ENCODE data around the gene SLC7A4.

SLC7A4 gene

GRCh38 chr22:20980938-20981722 is 51.2 kb downstream of the SLC7A4 start:
- Histone ChIP-seq H4K20me1 (ENCODE audit: insufficient read depth, low read length) (no peaks in the 10 kb centered on the region), H3K79me2 (ENCODE audit: low read length) (peaks cover 20% of the 10 kb centered on the region), H3K27me3 (ENCODE audit: low read depth, low read length) (no peaks in the 10 kb centered on the region), H3K36me3 (replicated peaks; ENCODE audit: low read depth, low read length) (peaks cover 15% of the 10 kb centered on the region), H3K4me3 (ENCODE audit: low read length) (peak overlapping the region; percentile 96), H3K4me1 (ENCODE audit: low read length) (peaks cover 16% of the 10 kb centered on the region), H3K27ac (ENCODE audit: low read length) (peak overlapping the region; percentile 62), H2AFZ (ENCODE audit: low read depth, low read length) (peak overlapping the region; percentile 58; the same call in 1 of the 2 replicates), H3K9me3 (ENCODE audit: insufficient read depth, low read length) (no peaks in the 10 kb centered on the region), H3K4me2 (ENCODE audit: low read length) (peak overlapping the region; percentile 97), H3K9ac (ENCODE audit: low read length) (peak overlapping the region; percentile 98)
- TF ChIP-seq EZH2phosphoT487 (IDR thresholded peaks at IDR 0.05; ENCODE audit: low read depth) (no peak), CTCF (IDR thresholded peaks at IDR 0.05; ENCODE audit: low read depth, low read length) (no peak)

GRCh38 chr22:20980523-20980922 is 51.8 kb downstream of the SLC7A4 start:
- Histone ChIP-seq H4K20me1 (ENCODE audit: insufficient read depth, low read length) (no peaks in the 10 kb centered on the region), H3K9me3 (ENCODE audit: insufficient read depth, low read length) (no peaks in the 10 kb centered on the region), H3K4me1 (ENCODE audit: low read length) (peaks cover 16% of the 10 kb centered on the region), H3K79me2 (ENCODE audit: low read length) (peaks cover 20% of the 10 kb centered on the region), H3K9ac (ENCODE audit: low read length) (no peak overlapping the region), H3K27me3 (ENCODE audit: low read depth, low read length) (no peaks in the 10 kb centered on the region), H3K27ac (ENCODE audit: low read length) (no peak overlapping the region), H3K4me2 (ENCODE audit: low read length) (peak overlapping the region; percentile 97), H2AFZ (ENCODE audit: low read depth, low read length) (no peak overlapping the region), H3K4me3 (ENCODE audit: low read length) (no peak overlapping the region), H3K36me3 (replicated peaks; ENCODE audit: low read depth, low read length) (peaks cover 9% of the 10 kb centered on the region)
- TF ChIP-seq EZH2phosphoT487 (IDR thresholded peaks at IDR 0.05; ENCODE audit: low read depth) (no peak), CTCF (IDR thresholded peaks at IDR 0.05; ENCODE audit: low read depth, low read length) (no peak)

- Histone ChIP-seq H3K4me3 (ENCODE audit: low read length) (no peak overlapping the region), H3K9me3 (ENCODE audit: insufficient read depth, low read length) (no peaks in the 10 kb centered on the region), H3K4me1 (ENCODE audit: low read length) (peaks cover 16% of the 10 kb centered on the region), H3K79me2 (ENCODE audit: low read length) (peaks cover 20% of the 10 kb centered on the region), H4K20me1 (ENCODE audit: insufficient read depth, low read length) (no peaks in the 10 kb centered on the region), H3K9ac (ENCODE audit: low read length) (no peak overlapping the region), H3K36me3 (replicated peaks; ENCODE audit: low read depth, low read length) (peaks cover 6% of the 10 kb centered on the region), H2AFZ (ENCODE audit: low read depth, low read length) (no peak overlapping the region), H3K27me3 (ENCODE audit: low read depth, low read length) (no peaks in the 10 kb centered on the region), H3K4me2 (ENCODE audit: low read length) (no peak overlapping the region), H3K27ac (ENCODE audit: low read length) (no peak overlapping the region)
- no peak for TF ChIP-seq EZH2phosphoT487 (IDR thresholded peaks at IDR 0.05; ENCODE audit: low read depth)
- no peak for TF ChIP-seq CTCF (IDR thresholded peaks at IDR 0.05; ENCODE audit: low read depth, low read length)
These were observed 52.4 kb downstream of the SLC7A4 start for GRCh38 chr22:20979940-20980453.

GRCh38 chr22:20979243-20979809 is 53.0 kb downstream of the SLC7A4 start:
- Histone ChIP-seq H3K27ac (ENCODE audit: low read length) (no peak overlapping the region), H3K4me2 (ENCODE audit: low read length) (no peak overlapping the region), H3K9ac (ENCODE audit: low read length) (no peak overlapping the region), H3K27me3 (ENCODE audit: low read depth, low read length) (no peaks in the 10 kb centered on the region), H3K4me3 (ENCODE audit: low read length) (no peak overlapping the region), H2AFZ (ENCODE audit: low read depth, low read length) (no peak overlapping the region), H3K79me2 (ENCODE audit: low read length) (peaks cover 20% of the 10 kb centered on the region), H3K36me3 (replicated peaks; ENCODE audit: low read depth, low read length) (peaks cover 3% of the 10 kb centered on the region), H3K4me1 (ENCODE audit: low read length) (peaks cover 16% of the 10 kb centered on the region), H4K20me1 (ENCODE audit: insufficient read depth, low read length) (no peaks in the 10 kb centered on the region), H3K9me3 (ENCODE audit: insufficient read depth, low read length) (no peaks in the 10 kb centered on the region)
- TF ChIP-seq CTCF (IDR thresholded peaks at IDR 0.05; ENCODE audit: low read depth, low read length) (no peak), EZH2phosphoT487 (IDR thresholded peaks at IDR 0.05; ENCODE audit: low read depth) (no peak)
